ENCODE measurements around the gene MRPL52. TPM values are rescaled to one million over a fixed set of nuclear protein-coding genes. Genes with fewer than 3 reads are reported as not detected.
"Not testable (repeated sequence)": the region's sequence is repeated elsewhere in the genome, so short reads cannot be mapped to it uniquely, and the experiment has no call there.

MRPL52 gene
- total and polyA plus RNA-seq, 4 donors: 37.2 to 56.0 (median 48.2) TPM

DNA sequence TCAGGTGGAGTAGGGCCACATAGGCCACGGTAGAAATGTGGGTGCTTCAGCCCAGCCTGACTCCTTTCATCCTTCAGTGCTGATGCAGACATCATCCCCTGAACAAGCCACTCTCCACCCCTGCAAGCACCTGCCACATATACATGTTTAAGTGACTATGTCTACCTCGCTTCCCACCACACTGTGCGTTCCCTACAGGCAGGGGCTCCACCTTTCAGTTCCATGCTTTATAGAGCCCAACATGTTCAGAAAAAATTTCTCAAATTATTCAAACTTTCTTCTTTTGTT, 26.1 kb upstream of the MRPL52 start:
- 84 to 92% methylated on average over 3 of the region's 3 CpGs for WGBS, 2 donors
- H3K27me3 ChIP-seq (ENCODE audit: control insufficient read depth in 1 of 2, insufficient read depth in 2 of 2, low read length in 1 of 2): no peaks in the 10 kb centered on the region
- H3K36me3 ChIP-seq (ENCODE audit: control insufficient read depth in 1 of 2, insufficient read depth in 2 of 2, low read length in 1 of 2): no peaks in the 10 kb centered on the region
- intact Hi-C loops (cut with DNase I): no loop called here
- no peaks in the 10 kb centered on the region for H3K4me1 ChIP-seq (ENCODE audit: control insufficient read depth in 1 of 2, insufficient read depth in 2 of 2, low read length in 2 of 2)
- ATAC-seq (ENCODE audit: low FRiP score) (no peak), DNase-seq (no peak)
- H3K9me3 ChIP-seq (ENCODE audit: control insufficient read depth, low read length): no peaks in the 10 kb centered on the region
- H3K27ac ChIP-seq (ENCODE audit: low read depth in 1 of 2, low read length in 2 of 2): no peak overlapping the region
- H3K4me3 ChIP-seq (ENCODE audit: low read length in 2 of 2): no peak overlapping the region

DNA sequence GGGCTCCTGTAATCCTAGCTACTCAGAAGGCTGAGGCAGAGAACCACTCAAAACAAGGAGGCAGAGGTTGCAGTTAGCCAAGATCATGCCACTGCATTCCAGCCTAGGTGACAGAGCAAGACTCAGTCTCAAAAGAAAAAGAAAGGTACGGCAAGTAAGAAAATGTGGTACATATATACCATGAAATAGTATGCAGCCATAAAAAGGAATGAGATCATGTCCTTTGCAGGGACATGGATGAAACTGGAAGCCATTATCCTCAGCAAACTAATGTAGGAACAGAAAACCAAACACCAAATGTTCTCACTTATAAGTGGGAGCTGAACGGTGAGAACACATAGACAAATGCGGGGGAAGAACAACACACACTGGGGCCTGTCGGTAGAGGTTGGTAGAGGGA, 24.5 kb upstream of the MRPL52 start:
- H3K4me1 ChIP-seq (ENCODE audit: control insufficient read depth in 1 of 2, insufficient read depth in 2 of 2, low read length in 2 of 2); H3K36me3 ChIP-seq (ENCODE audit: control insufficient read depth in 1 of 2, insufficient read depth in 2 of 2, low read length in 1 of 2); ATAC-seq (ENCODE audit: low FRiP score); intact Hi-C loops (cut with DNase I); H3K27ac ChIP-seq (ENCODE audit: low read depth in 1 of 2, low read length in 2 of 2); DNase-seq; H3K4me3 ChIP-seq (ENCODE audit: low read length in 2 of 2); H3K9me3 ChIP-seq (ENCODE audit: control insufficient read depth, low read length); H3K27me3 ChIP-seq (ENCODE audit: control insufficient read depth in 1 of 2, insufficient read depth in 2 of 2, low read length in 1 of 2): not testable (repeated sequence)
- WGBS, 2 donors: 83 to 96% methylated on average over 4 of the region's 4 CpGs

DNA sequence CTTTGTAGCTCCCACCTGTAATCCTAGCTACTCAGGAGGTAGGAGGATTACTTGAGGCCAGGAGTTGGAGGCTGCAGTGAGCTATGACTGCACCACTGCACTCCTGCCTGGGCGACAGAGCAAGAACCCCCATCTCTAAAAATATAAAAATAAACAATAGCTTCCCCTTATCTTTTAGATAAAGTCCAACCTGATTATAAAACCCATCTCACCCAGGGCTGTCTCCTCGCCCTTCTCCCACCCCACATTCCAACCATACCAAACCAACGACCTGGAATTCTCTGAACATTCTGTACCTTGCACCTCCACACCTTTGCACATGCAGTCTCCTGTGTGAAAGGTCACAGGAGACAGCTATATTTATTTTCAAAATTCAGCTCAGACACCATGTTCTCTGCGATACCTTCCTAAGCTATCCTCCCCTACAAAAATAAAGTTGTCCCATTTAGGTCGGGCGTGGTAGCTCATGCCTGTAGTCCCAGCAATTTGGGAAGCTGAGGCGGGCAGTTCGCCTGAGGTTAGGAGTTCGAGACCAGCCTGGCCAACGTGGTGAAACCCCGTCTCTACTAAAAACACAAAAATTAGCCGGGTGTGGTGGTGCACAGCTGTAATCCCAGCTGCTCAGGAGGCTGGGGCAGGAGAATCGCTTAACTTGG, 22.1 kb upstream of the MRPL52 start:
- 77 to 81% methylated on average over 13 of the region's 13 CpGs for WGBS, 2 donors
- Histone ChIP-seq H3K9me3 (ENCODE audit: control insufficient read depth, low read length) (no peaks in the 10 kb centered on the region), H3K36me3 (ENCODE audit: control insufficient read depth in 1 of 2, insufficient read depth in 2 of 2, low read length in 1 of 2) (no peaks in the 10 kb centered on the region), H3K27ac (ENCODE audit: low read depth in 1 of 2, low read length in 2 of 2) (no peak overlapping the region), H3K4me1 (ENCODE audit: control insufficient read depth in 1 of 2, insufficient read depth in 2 of 2, low read length in 2 of 2) (peaks cover 0 to 1% of the 10 kb centered on the region in 2 donors), H3K27me3 (ENCODE audit: control insufficient read depth in 1 of 2, insufficient read depth in 2 of 2, low read length in 1 of 2) (no peaks in the 10 kb centered on the region), H3K4me3 (ENCODE audit: low read length in 2 of 2) (no peak overlapping the region)
- DNase-seq (no peak), ATAC-seq (ENCODE audit: low FRiP score) (no peak)
- intact Hi-C loops (cut with DNase I): no loop called here

DNA sequence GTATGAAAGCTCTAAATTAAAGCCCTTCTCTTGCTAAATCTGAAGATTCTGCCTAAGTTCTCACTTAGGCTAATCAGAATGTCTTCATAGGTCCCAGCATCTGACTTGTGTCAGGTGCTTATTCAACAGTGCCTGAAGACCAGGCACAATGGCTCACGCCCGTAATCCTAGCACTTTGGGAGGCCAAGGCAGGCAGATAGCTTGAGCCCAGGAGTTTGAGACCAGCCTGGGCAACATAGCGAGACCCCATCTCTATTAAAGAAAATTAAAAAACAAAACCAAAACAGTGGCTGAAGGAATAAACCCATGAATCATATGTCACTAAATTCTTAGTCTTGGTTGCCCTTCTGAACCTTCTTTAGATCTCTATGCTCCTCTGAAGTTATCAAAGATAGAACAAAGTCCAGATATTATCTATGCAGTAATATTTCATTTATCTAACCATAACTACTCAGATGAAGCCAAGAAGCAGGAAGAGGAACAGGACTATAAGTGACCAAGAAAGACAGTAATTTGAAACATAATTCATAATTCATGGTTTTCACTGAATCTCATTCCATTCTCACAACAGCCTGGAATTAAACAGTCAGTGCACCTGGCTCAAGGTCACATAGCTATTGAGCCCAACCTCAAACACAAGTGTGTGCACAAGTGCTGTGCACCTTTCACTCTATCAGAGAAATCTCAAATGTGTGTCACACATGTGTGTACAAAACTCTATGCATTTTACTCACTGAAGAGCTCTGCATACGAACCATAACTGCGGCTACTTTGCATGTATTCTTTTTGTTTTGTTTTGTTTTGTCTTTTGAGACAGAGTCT, 21.1 kb upstream of the MRPL52 start:
- ATAC-seq (ENCODE audit: low FRiP score) (no peak), DNase-seq (no peak)
- Histone ChIP-seq H3K36me3 (ENCODE audit: control insufficient read depth in 1 of 2, insufficient read depth in 2 of 2, low read length in 1 of 2) (no peaks in the 10 kb centered on the region), H3K4me1 (ENCODE audit: control insufficient read depth in 1 of 2, insufficient read depth in 2 of 2, low read length in 2 of 2) (peaks cover 0 to 1% of the 10 kb centered on the region in 2 donors), H3K9me3 (ENCODE audit: control insufficient read depth, low read length) (no peaks in the 10 kb centered on the region), H3K27me3 (ENCODE audit: control insufficient read depth in 1 of 2, insufficient read depth in 2 of 2, low read length in 1 of 2) (no peaks in the 10 kb centered on the region), H3K27ac (ENCODE audit: low read depth in 1 of 2, low read length in 2 of 2) (no peak overlapping the region), H3K4me3 (ENCODE audit: low read length in 2 of 2) (no peak overlapping the region)
- intact Hi-C loops (cut with DNase I): no loop called here
- WGBS, 2 donors: 89 to 91% methylated on average over 5 of the region's 5 CpGs

DNA sequence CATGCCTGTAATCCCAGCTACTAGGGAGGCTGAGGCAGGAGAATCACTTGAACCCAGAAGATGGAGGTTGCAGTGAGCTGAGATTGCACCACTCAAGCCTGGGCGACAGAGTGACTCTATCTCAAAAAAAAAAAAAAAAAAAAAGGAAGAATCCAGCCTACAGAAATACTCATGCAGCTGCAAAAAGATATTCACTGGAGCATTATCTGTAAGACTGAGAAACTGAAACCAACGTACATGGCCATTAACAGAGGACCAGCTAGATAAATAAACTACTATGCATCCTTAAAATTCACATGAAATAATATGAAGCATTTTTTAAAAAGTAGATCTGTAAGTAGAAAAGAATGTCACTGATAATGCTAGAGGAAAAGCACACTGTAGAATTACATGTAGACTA, 18.0 kb upstream of the MRPL52 start:
- Histone ChIP-seq H3K9me3 (ENCODE audit: control insufficient read depth, low read length) (no peaks in the 10 kb centered on the region), H3K36me3 (ENCODE audit: control insufficient read depth in 1 of 2, insufficient read depth in 2 of 2, low read length in 1 of 2) (no peaks in the 10 kb centered on the region), H3K4me3 (ENCODE audit: low read length in 2 of 2) (no peak overlapping the region), H3K27me3 (ENCODE audit: control insufficient read depth in 1 of 2, insufficient read depth in 2 of 2, low read length in 1 of 2) (no peaks in the 10 kb centered on the region), H3K27ac (ENCODE audit: low read depth in 1 of 2, low read length in 2 of 2) (no peak overlapping the region), H3K4me1 (ENCODE audit: control insufficient read depth in 1 of 2, insufficient read depth in 2 of 2, low read length in 2 of 2) (peaks cover 0 to 1% of the 10 kb centered on the region in 2 donors)
- intact Hi-C loops (cut with DNase I): loop anchor here in 1 of 2 donors (10.0 kb wide), 2 partner anchors 157 to 247 kb away; no protein-coding TSS in a partner anchor
- 6 to 28% methylated on average over 2 of the region's 2 CpGs for WGBS, 2 donors
- ATAC-seq (ENCODE audit: low FRiP score) (no peak), DNase-seq (no peak)

DNA sequence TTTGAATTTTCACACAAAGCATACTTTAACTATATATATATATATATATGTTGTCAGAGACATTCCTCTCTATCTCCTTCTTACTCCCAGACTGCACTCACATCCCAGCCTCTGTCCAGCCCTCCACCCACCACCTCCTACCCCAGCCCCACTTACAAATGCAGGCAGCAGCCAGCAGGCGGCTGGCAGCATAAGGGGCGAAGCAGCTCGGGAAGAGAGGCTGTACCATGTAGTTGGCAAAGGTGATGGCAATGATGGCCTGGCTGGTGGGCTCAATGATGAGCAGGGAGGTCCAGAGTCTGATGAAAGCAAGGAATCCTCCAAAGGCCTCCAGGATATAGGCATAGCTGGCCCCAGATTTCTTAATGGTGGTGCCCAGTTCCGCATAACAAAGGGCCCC, 16.9 kb upstream of the MRPL52 start:
- intact Hi-C loops (cut with DNase I): loop anchor here in 1 of 2 donors (10.0 kb wide), 2 partner anchors 158 to 248 kb away; no protein-coding TSS in a partner anchor
- no peak overlapping the region for H3K4me3 ChIP-seq (ENCODE audit: low read length in 2 of 2)
- 86 to 93% methylated on average over 4 of the region's 4 CpGs for WGBS, 2 donors

DNA sequence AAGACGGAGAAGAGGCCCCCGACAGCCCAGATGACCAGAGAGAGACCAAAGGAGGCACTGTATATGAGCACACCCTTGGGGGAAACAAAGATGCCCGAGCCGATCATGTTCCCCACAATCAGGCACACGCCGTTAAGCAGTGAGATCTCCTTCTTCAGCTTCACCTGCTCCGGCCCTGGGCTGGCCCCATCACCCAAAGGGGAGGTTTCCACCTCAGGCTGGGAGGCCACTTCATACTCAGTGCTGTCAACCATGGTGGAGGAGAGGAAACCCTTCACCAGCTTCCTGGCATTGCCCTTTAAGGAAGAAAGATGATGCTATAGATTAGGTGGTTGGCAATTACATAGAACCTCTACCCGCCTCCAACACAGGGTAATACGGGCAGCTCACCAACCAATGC, 16.5 kb upstream of the MRPL52 start:
- intact Hi-C loops (cut with DNase I): loop anchor here in 1 of 2 donors (10.0 kb wide), 2 partner anchors 158 to 248 kb away; no protein-coding TSS in a partner anchor
- H3K9me3 ChIP-seq (ENCODE audit: control insufficient read depth, low read length): no peaks in the 10 kb centered on the region
- no peak for ATAC-seq (ENCODE audit: low FRiP score)

More for the DNA sequence above, 16.9 kb upstream of the MRPL52 start:
- Histone ChIP-seq H3K36me3 (ENCODE audit: control insufficient read depth in 1 of 2, insufficient read depth in 2 of 2, low read length in 1 of 2) (no peaks in the 10 kb centered on the region), H3K27ac (ENCODE audit: low read depth in 1 of 2, low read length in 2 of 2) (no peak overlapping the region), H3K9me3 (ENCODE audit: control insufficient read depth, low read length) (no peaks in the 10 kb centered on the region), H3K27me3 (ENCODE audit: control insufficient read depth in 1 of 2, insufficient read depth in 2 of 2, low read length in 1 of 2) (no peaks in the 10 kb centered on the region), H3K4me1 (ENCODE audit: control insufficient read depth in 1 of 2, insufficient read depth in 2 of 2, low read length in 2 of 2) (peaks cover 0 to 1% of the 10 kb centered on the region in 2 donors)
- ATAC-seq (ENCODE audit: low FRiP score) (no peak), DNase-seq (no peak)

DNA sequence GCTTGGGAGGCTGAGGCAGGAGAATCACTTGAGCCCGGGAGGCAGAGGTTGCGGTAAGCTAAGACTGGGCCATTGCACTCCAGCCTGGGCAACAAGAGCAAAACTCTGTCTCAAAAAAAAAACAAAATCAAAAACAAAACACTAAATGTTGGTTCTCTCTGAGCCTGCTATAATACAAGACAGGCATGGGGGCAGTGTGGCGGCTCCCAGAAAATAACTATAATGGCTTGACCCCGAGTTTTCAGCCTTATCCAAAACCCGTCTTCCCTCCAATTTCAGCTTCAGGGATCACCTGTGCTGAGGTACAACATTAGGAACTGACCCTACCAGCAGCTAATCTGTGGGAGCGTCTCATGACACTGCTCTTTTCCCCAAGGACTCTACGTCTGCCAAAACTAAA, 15.3 kb upstream of the MRPL52 start:
- DNase-seq (no peak), ATAC-seq (ENCODE audit: low FRiP score) (no peak)
- intact Hi-C loops (cut with DNase I): loop anchor here in 1 of 2 donors (10.0 kb wide), 2 partner anchors 160 to 250 kb away; no protein-coding TSS in a partner anchor
- no peak overlapping the region for H3K4me3 ChIP-seq (ENCODE audit: low read length in 2 of 2)
- WGBS, 2 donors: 80 to 88% methylated on average over 7 of the region's 7 CpGs
- no peaks in the 10 kb centered on the region for H3K27me3 ChIP-seq (ENCODE audit: control insufficient read depth in 1 of 2, insufficient read depth in 2 of 2, low read length in 1 of 2)
- no peaks in the 10 kb centered on the region for H3K9me3 ChIP-seq (ENCODE audit: control insufficient read depth, low read length)
- peaks cover 0 to 1% of the 10 kb centered on the region in 2 donors for H3K4me1 ChIP-seq (ENCODE audit: control insufficient read depth in 1 of 2, insufficient read depth in 2 of 2, low read length in 2 of 2)
- H3K27ac ChIP-seq (ENCODE audit: low read depth in 1 of 2, low read length in 2 of 2): no peak overlapping the region
- no peaks in the 10 kb centered on the region for H3K36me3 ChIP-seq (ENCODE audit: control insufficient read depth in 1 of 2, insufficient read depth in 2 of 2, low read length in 1 of 2)

More for the DNA sequence above, 16.5 kb upstream of the MRPL52 start:
- Histone ChIP-seq H3K27me3 (ENCODE audit: control insufficient read depth in 1 of 2, insufficient read depth in 2 of 2, low read length in 1 of 2) (no peaks in the 10 kb centered on the region), H3K4me1 (ENCODE audit: control insufficient read depth in 1 of 2, insufficient read depth in 2 of 2, low read length in 2 of 2) (peaks cover 0 to 1% of the 10 kb centered on the region in 2 donors), H3K4me3 (ENCODE audit: low read length in 2 of 2) (no peak overlapping the region), H3K36me3 (ENCODE audit: control insufficient read depth in 1 of 2, insufficient read depth in 2 of 2, low read length in 1 of 2) (no peaks in the 10 kb centered on the region), H3K27ac (ENCODE audit: low read depth in 1 of 2, low read length in 2 of 2) (no peak overlapping the region)
- no peak for DNase-seq
- 84 to 86% methylated on average over 9 of the region's 9 CpGs for WGBS, 2 donors
